Endothelial cell of umbilical vein (primary cell): Measurements from ENCODE around the gene GRM4. TPM values are rescaled to one million over a fixed set of nuclear protein-coding genes. Genes with fewer than 3 reads are reported as not detected.

Experiments
- BruUV-seq: library from RNA; stranded (reverse); fragments of 400-500 nt; replicated peaks from 2 replicates; lab custom pipeline; 2021; lab: Mats Ljungman, UMichigan
- CTCF ChIA-PET: fragments of 300-600, 350-600 bp; sonication (Branson Sonifier 250); formaldehyde crosslinking; loops from one replicate; lab custom pipeline; 2021; ENCODE audit warnings: antibody characterized with exemption, inconsistent platforms; lab: Charles Lee
- POLR2A ChIA-PET: fragments of 300-600, 350-600 bp; sonication (Branson Sonifier 250); formaldehyde crosslinking; loops from one replicate; lab custom pipeline; 2021; ENCODE audit warnings: antibody characterized with exemption, inconsistent platforms; lab: Charles Lee
- DNase-seq: peaks from one replicate; pipeline ENCODE4 v3.0.0-alpha.2; 2011; ENCODE audit warnings: low read depth, low spot score
- FAIRE-seq: peaks from 2 replicates; lab custom pipeline; 2011; peaks lifted over from hg19 to GRCh38; lab: Jason Lieb, UNC
- H2AFZ ChIP-seq: 2 replicates; pipeline ENCODE4 v1.6.0; 2012; ENCODE audit warnings: low read depth, low read length, control low read depth, inconsistent platforms
- H3K27ac ChIP-seq: 2 replicates; pipeline ENCODE4 v1.5.1; 2011; ENCODE audit warnings: low read depth, mild to moderate bottlenecking, control low read depth, low read length, moderate library complexity; ENCODE audit not compliant: insufficient read depth
- H3K27me3 ChIP-seq, 2 experiments: 2 replicates each; pipeline versions ENCODE4 v1.6.0 to v1.6.1; 2011; ENCODE audit warnings: low read length in 2 of 2, mixed read lengths in 1 of 2; ENCODE audit not compliant: control insufficient read depth in 2 of 2, insufficient read depth in 2 of 2
- H3K36me3 ChIP-seq, 2 experiments: 2 replicates in 1 of 2; 3 replicates in 1 of 2; pipeline ENCODE4 v1.5.1; 2011; ENCODE audit warnings: low read length in 2 of 2, mild to moderate bottlenecking in 1 of 2, moderate library complexity in 1 of 2; ENCODE audit not compliant: control insufficient read depth in 2 of 2, insufficient read depth in 2 of 2; ENCODE audit errors: extremely low read depth in 1 of 2
- H3K4me1 ChIP-seq: 3 replicates; pipeline ENCODE4 v1.5.1; 2011; ENCODE audit warnings: mild to moderate bottlenecking, low read length; ENCODE audit not compliant: control insufficient read depth, insufficient read depth; ENCODE audit errors: extremely low read depth
- H3K4me2 ChIP-seq: 2 replicates; pipeline ENCODE4 v1.6.1; 2011; ENCODE audit warnings: low read length, control low read depth, mixed read lengths; ENCODE audit not compliant: insufficient read depth
- H3K4me3 ChIP-seq, 3 experiments: fragments of 200-600 bp in 1 of 3; sonication (generic), shearing (Covaris generic) in 1 of 3; replicated peaks in 1 of 3; 2 replicates each; pipeline ENCODE4 v1.5.1; 2011 to 2016; ENCODE audit warnings: control low read depth in 3 of 3, low read length in 3 of 3, mild to moderate bottlenecking in 2 of 3, inconsistent platforms in 1 of 3, low read depth in 1 of 3, moderate library complexity in 1 of 3; ENCODE audit not compliant: insufficient read depth in 1 of 3
- H3K79me2 ChIP-seq: 2 replicates; pipeline ENCODE4 v1.6.0; 2012; ENCODE audit warnings: low read length, inconsistent platforms; ENCODE audit not compliant: control insufficient read depth, insufficient read depth
- H3K9ac ChIP-seq: replicated peaks from 2 replicates; pipeline ENCODE3; 2011; ENCODE audit warnings: low read length, control low read depth; ENCODE audit not compliant: insufficient read depth; ENCODE audit errors: extremely low read depth
- H3K9me1 ChIP-seq: replicated peaks from 3 replicates; pipeline ENCODE4 v1.6.0; 2011; ENCODE audit warnings: mild to moderate bottlenecking, low read length; ENCODE audit not compliant: control insufficient read depth, insufficient read depth; ENCODE audit errors: extremely low read depth
- H3K9me3 ChIP-seq: replicated peaks from 2 replicates; pipeline ENCODE4 v1.5.1; 2012; ENCODE audit warnings: low read length, inconsistent platforms; ENCODE audit not compliant: control insufficient read depth, insufficient read depth
- H4K20me1 ChIP-seq: replicated peaks from 2 replicates; pipeline ENCODE3; 2011; ENCODE audit warnings: mild to moderate bottlenecking, low read length; ENCODE audit not compliant: control insufficient read depth, insufficient read depth; ENCODE audit errors: extremely low read depth
- CTCF ChIP-seq, 2 donors: IDR thresholded peaks; 1 replicate in 1 of 2; 2 replicates in 1 of 2; pipeline ENCODE4 v1.5.1; 2011; ENCODE audit warnings: low read length in 2 of 2, mild to moderate bottlenecking in 2 of 2, moderate library complexity in 2 of 2, control low read depth in 1 of 2, inconsistent platforms in 1 of 2, low read depth in 1 of 2; ENCODE audit not compliant: insufficient read depth in 1 of 2; ENCODE audit errors: extremely low read depth in 1 of 2
- EZH2 ChIP-seq: IDR thresholded peaks from 2 replicates; pipeline ENCODE4 v1.6.1; 2012; ENCODE audit warnings: borderline replicate concordance, low read depth, mild to moderate bottlenecking, moderate library complexity, low read length, inconsistent platforms; ENCODE audit not compliant: severe bottlenecking
- FOS ChIP-seq: IDR thresholded peaks from 2 replicates; pipeline ENCODE4 v1.6.1; 2011; ENCODE audit warnings: mild to moderate bottlenecking, low read length, moderate library complexity, borderline replicate concordance; ENCODE audit not compliant: insufficient read depth
- GATA2 ChIP-seq: IDR thresholded peaks from 2 replicates; pipeline ENCODE4 v1.7.0; 2011; ENCODE audit warnings: low read depth, mild to moderate bottlenecking, moderate library complexity, mixed read lengths, low read length; ENCODE audit not compliant: insufficient read length, insufficient read depth
- JUN ChIP-seq: IDR thresholded peaks from 2 replicates; pipeline ENCODE4 v1.6.1; 2011; ENCODE audit warnings: borderline replicate concordance, low read depth; ENCODE audit not compliant: insufficient read length, insufficient read depth
- MAX ChIP-seq: IDR thresholded peaks from 2 replicates; pipeline ENCODE4 v1.6.1; 2011; ENCODE audit not compliant: insufficient read depth, insufficient read length
- MYC ChIP-seq: IDR thresholded peaks from one replicate; pipeline ENCODE4 v1.6.1; 2011; ENCODE audit warnings: mild to moderate bottlenecking, low read depth, low read length
- POLR2A ChIP-seq: IDR thresholded peaks from 2 replicates; pipeline ENCODE4 v1.6.1; 2012; ENCODE audit warnings: low read depth, mild to moderate bottlenecking, control low read depth, low read length
- POLR2AphosphoS5 ChIP-seq: IDR thresholded peaks from 2 replicates; pipeline ENCODE4 v1.6.1; 2012; ENCODE audit warnings: low read depth, mild to moderate bottlenecking, control low read depth, low read length, moderate library complexity; ENCODE audit not compliant: insufficient read depth
- dilution Hi-C: fragments of 300-500 bp; cut with MboI; formaldehyde crosslinking; loops from one replicate; pipeline ENCODE4 v1.15.0; 2019; ENCODE audit warnings: low sequenced_read_pairs; ENCODE audit not compliant: extremely low pct_ligation_motif_present
- intact Hi-C: fragments of 100-400 bp; cut with micrococcal nuclease; formaldehyde crosslinking; loops from one replicate; pipeline ENCODE4 v1.10.0; 2022
- polyA plus RNA-seq, 4 experiments: library from polyadenylated mRNA; depleted of rRNA in 3 of 4; stranded (reverse) in 3 of 4; unstranded in 1 of 4; fragments of >200 nt; gene quantifications; 2 replicates each; pipeline versions ENCODE4 v1.2.1 to v1.2.3, GENCODE V29; 2011 to 2012; ENCODE audit warnings: missing spikeins in 1 of 4
- total RNA-seq: library from RNA; stranded (reverse); gene quantifications from 2 replicates; pipeline ENCODE4 v1.2.3, GENCODE V29; 2021

Gene GRM4
- total and polyA plus RNA-seq, 2 donors (not counting 3 experiments of a cell fraction or from before 2014, with no cell fraction given), result 0.03 TPM; not detected in 1

GRCh38 chr6:34067814-34068213, 78.1 kb downstream of the GRM4 start:
- H2AFZ ChIP-seq, result no peak overlapping the region
- H3K4me3 ChIP-seq, result no peak overlapping the region
- no peaks in the 10 kb centered on the region for H3K79me2 ChIP-seq
- DNase-seq (no peak), FAIRE-seq (no peak)
- TF ChIP-seq CTCF (IDR thresholded peaks at IDR 0.05; ENCODE audit: extremely low read depth in 1 of 2, insufficient read depth in 1 of 2, low read depth in 1 of 2, low read length in 2 of 2), result no peak
- TF ChIP-seq GATA2, result no peak
- TF ChIP-seq FOS, result no peak
- TF ChIP-seq POLR2AphosphoS5, result no peak
- no peak for TF ChIP-seq EZH2
- no peak for TF ChIP-seq MAX
- TF ChIP-seq POLR2A, result no peak
- TF ChIP-seq MYC, result no peak
- no peak for TF ChIP-seq JUN
- no peaks in the 10 kb centered on the region for H3K27me3 ChIP-seq
- CTCF ChIA-PET, result interaction anchor here (4.7 kb wide), 1 partner anchor 13 kb away, joined by 27 read pairs; no protein-coding TSS in a partner anchor
- POLR2A ChIA-PET, result interaction anchor here (0.7 kb wide), 1 partner anchor 111 kb away, joined by 3 read pairs; no protein-coding TSS in a partner anchor
- dilution Hi-C loops (no loop called here), intact Hi-C loops (no loop called here)
- no peaks in the 10 kb centered on the region for H3K4me1 ChIP-seq
- no peaks in the 10 kb centered on the region for H3K9me1 ChIP-seq
- H3K4me2 ChIP-seq, result no peak overlapping the region
- no peak overlapping the region for H3K27ac ChIP-seq
- H3K9me3 ChIP-seq, result no peaks in the 10 kb centered on the region
- no peaks in the 10 kb centered on the region for H3K36me3 ChIP-seq
- H3K9ac ChIP-seq, result no peak overlapping the region
- BruUV-seq, result no TSS peak
- no peaks in the 10 kb centered on the region for H4K20me1 ChIP-seq
